Uterus (tissue), 2 donors: ENCODE results near the gene EP400.

Experiments
- CTCF ChIP-seq, 4 experiments: fragments of 200-600 bp in 2 of 4; fragments of 450-650 bp in 2 of 4; sonication (generic) in 2 of 4; IDR thresholded peaks; one replicate each; pipeline ENCODE4 v1.5.1; 2016 to 2019; ENCODE audit warnings: antibody characterized with exemption in 4 of 4, mild to moderate bottlenecking in 2 of 4, moderate library complexity in 1 of 4
- POLR2A ChIP-seq, 2 donors: fragments of 450-650 bp; IDR thresholded peaks; one replicate each; pipeline ENCODE4 v1.6.1; 2016; ENCODE audit warnings: antibody characterized with exemption in 2 of 2, mild to moderate bottlenecking in 1 of 2, moderate library complexity in 1 of 2

GRCh38 chr12:132030367-132031038 lies 80.8 kb downstream of the EP400 start:
- TF ChIP-seq POLR2A (IDR thresholded peaks at IDR 0.05) (no peak), CTCF (IDR thresholded peaks at IDR 0.05) (no peak)
